ENCODE data around the gene ZFP30. TPM values are rescaled to one million over a fixed set of nuclear protein-coding genes. Genes with fewer than 3 reads are reported as not detected.

Gene ZFP30
- total and polyA plus RNA-seq, 3 experiments from 2014 or later: 2.1 to 11.4 (median 10.1) TPM

DNA sequence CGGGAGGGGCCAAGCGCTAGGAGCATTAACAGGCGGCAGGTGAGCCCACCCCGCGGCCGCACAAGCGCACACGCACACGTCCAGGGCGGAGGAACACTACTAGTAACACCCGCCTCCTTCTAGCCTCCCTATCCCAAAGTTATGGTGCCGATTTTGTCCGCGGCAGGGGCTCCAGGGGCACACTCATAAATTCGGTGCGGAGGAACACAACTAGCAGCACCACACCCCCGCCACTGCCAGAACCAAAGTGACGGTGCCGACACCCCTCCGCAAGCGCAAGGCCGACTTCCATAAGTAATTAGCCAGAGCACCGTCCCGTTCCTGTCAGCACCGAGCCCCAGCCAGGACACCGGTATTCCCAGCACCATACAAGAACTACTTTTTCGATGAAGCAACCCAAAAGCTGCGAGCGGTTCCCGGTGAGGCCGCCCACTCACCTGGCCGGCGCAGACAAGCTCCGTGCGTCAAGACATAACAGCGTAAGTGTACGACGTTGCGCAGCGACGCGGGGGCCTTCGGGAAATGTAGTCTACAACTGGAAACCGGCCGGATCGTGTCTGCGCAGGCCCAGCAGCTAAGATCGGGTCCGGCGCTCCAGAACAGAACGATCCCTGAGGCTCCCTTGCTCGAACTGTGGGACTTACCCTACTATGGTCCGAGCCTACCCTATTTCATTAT, 60.8 kb downstream of the ZFP30 start, which contains the start of the genes ZNF540 and ZNF571:
ZNF540 (plus strand) TSS at position 573 of the 678 bp plus-strand sequence. CDS start 3,572 bp downstream, outside the sequence.
ZNF571 (minus strand) TSS at position 489 of the 678 bp plus-strand sequence. CDS start 8,116 bp downstream, outside the sequence.
- peak; percentile 82 to 95 (median 87) for DNase-seq
- H3K36me3 ChIP-seq (ENCODE audit: insufficient read depth, low read length): peaks cover 6% of the 10 kb centered on the region
- ChIA-PET CTCF (interaction anchor here (0.9 to 1.4 kb wide), 5 partner anchors 59 to 277 kb away, joined by 3 to 7 read pairs (median 3); partner anchors contain the start of genes ZNF570 and ZNF793), POLR2A (interaction anchor here (0.7 to 1.9 kb wide), 15 partner anchors 8 to 990 kb away, joined by 3 to 22 read pairs (median 5); partner anchors contain the start of genes ZFP30, ZNF382, ZNF383 and ZNF420)
- H3K4me3 ChIP-seq (ENCODE audit: low read length): peak within 1 kb of the TSS; percentile 93
- Mint-ChIP-seq H3K4me3 (peak within 1 kb of the TSS; percentile 93 to 98 (median 96)), H3K36me3 (peaks cover 11 to 54% (median 34%) of the 10 kb centered on the region in 3 donors), H3K9me3 (peaks cover 0 to 21% (median 7%) of the 10 kb centered on the region in 5 donors), H3K4me1 (peaks cover 33 to 57% (median 44%) of the 10 kb centered on the region in 3 donors), H3K27ac (peak within 1 kb of the TSS; percentile 93 to 100 (median 98)), H3K27me3 (peaks cover 0 to 4% of the 10 kb centered on the region in 2 donors)
- peaks cover 19% of the 10 kb centered on the region for H3K4me1 ChIP-seq (ENCODE audit: insufficient read depth, low read length)
- peaks cover 7% of the 10 kb centered on the region for H3K9me3 ChIP-seq (ENCODE audit: low read length)
- no peaks in the 10 kb centered on the region for H3K27me3 ChIP-seq (ENCODE audit: insufficient read depth, low read length, poor library complexity, severe bottlenecking)
- H3K27ac ChIP-seq (ENCODE audit: low read depth, low read length): peak within 1 kb of the TSS; percentile 93

DNA sequence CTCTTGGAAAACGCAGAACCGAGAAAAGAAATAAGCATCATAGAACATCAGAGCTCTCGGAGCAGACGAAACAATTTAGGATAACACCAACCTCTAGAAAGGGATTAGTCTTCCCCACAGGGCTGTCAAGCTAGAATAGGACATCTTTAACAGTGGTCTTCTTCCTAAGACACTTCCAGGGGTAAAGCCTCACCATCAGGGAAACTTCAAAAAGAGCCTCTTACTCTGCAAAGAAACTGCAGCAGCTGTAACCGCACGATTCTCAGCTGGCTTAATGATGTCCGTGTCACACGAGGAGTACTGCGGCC, 61.3 kb downstream of the ZFP30 start:
- Mint-ChIP-seq H3K36me3 (peaks cover 10 to 53% (median 34%) of the 10 kb centered on the region in 3 donors), H3K4me1 (peaks cover 33 to 57% (median 44%) of the 10 kb centered on the region in 3 donors), H3K27ac (peak overlapping the region; percentile 93 to 100 (median 98)), H3K4me3 (peak overlapping the region; percentile 93 to 98 (median 96)), H3K9me3 (peaks cover 0 to 26% (median 11%) of the 10 kb centered on the region in 5 donors), H3K27me3 (peaks cover 0 to 4% of the 10 kb centered on the region in 2 donors)
- Histone ChIP-seq H3K27ac (ENCODE audit: low read depth, low read length) (peak overlapping the region; percentile 93), H3K4me1 (ENCODE audit: insufficient read depth, low read length) (peaks cover 19% of the 10 kb centered on the region), H3K27me3 (ENCODE audit: insufficient read depth, low read length, poor library complexity, severe bottlenecking) (no peaks in the 10 kb centered on the region), H3K4me3 (ENCODE audit: low read length) (peak overlapping the region; percentile 93), H3K9me3 (ENCODE audit: low read length) (peaks cover 7% of the 10 kb centered on the region), H3K36me3 (ENCODE audit: insufficient read depth, low read length) (peaks cover 5% of the 10 kb centered on the region)
- DNase-seq: no peak
- ChIA-PET POLR2A (interaction anchor here (0.7 to 1.9 kb wide), 11 partner anchors 61 to 757 kb away, joined by 3 to 22 read pairs (median 10); partner anchors contain the start of genes ZFP30, ZNF383, ZNF420 and ZNF527), CTCF (interaction anchor here (0.9 to 1.4 kb wide), 2 partner anchors 88 to 259 kb away, joined by 3 to 7 read pairs; partner anchors contain the start of gene ZNF793)

DNA sequence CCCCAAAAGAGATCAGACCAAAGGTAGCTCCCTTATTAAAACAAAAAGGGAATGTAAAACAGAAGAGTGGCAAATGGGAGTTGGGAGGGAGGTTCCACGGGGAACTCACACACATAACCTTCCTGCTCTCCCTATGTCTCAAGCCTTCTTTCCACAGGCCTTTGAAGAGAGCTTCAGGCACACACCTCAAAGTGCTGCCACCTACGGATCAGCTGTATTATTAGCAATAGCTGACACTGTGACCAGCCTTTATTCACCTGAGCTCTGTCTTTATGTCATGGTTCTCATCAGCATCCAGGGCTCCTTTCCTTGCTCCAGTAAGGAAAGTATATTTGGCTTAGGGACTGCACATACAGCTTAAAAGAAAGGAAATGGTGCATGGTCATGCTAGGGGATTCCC, 71.9 kb downstream of the ZFP30 start:
- H3K27ac ChIP-seq (ENCODE audit: low read depth, low read length): no peak overlapping the region
- ChIA-PET POLR2A (no interaction called here), CTCF (no interaction called here)
- no peak for DNase-seq
- no peaks in the 10 kb centered on the region for H3K4me1 ChIP-seq (ENCODE audit: insufficient read depth, low read length)
- H3K27me3 Mint-ChIP-seq: no peaks in the 10 kb centered on the region
- H3K9me3 ChIP-seq (ENCODE audit: low read length): peaks cover 43% of the 10 kb centered on the region
- H3K4me3 Mint-ChIP-seq: no peak overlapping the region
- no peaks in the 10 kb centered on the region for H3K27me3 ChIP-seq (ENCODE audit: insufficient read depth, low read length, poor library complexity, severe bottlenecking)
- H3K9me3 Mint-ChIP-seq: peaks cover 40 to 67% (median 66%) of the 10 kb centered on the region in 5 donors
- H3K4me1 Mint-ChIP-seq: peaks cover 0 to 3% (median 0%) of the 10 kb centered on the region in 3 donors
- H3K36me3 Mint-ChIP-seq: peaks cover 34 to 54% (median 38%) of the 10 kb centered on the region in 3 donors
- H3K27ac Mint-ChIP-seq: no peak overlapping the region
- H3K36me3 ChIP-seq (ENCODE audit: insufficient read depth, low read length): peaks cover 30% of the 10 kb centered on the region
- no peak overlapping the region for H3K4me3 ChIP-seq (ENCODE audit: low read length)

DNA sequence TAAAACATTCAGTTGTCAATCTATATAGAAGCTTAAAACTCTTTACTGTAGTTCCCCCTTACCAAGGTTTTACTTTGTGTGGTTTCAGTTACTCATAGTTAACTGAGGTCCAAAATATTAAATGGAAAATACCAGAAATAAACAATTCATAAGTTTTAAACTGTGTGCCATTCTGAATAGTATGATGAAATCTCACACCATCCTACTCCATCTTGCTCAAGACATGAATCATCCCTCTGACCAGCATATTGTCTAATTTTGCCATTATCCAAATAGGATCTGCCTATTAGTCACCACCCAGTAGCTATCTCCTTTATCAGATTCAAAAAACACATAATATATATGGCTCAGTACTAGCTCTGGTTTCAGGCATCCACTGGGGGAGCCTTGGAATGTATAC, 83.1 kb downstream of the ZFP30 start:
- H3K9me3 Mint-ChIP-seq: peaks cover 5 to 49% (median 43%) of the 10 kb centered on the region in 5 donors
- Histone ChIP-seq H3K4me1 (ENCODE audit: insufficient read depth, low read length) (no peaks in the 10 kb centered on the region), H3K27me3 (ENCODE audit: insufficient read depth, low read length, poor library complexity, severe bottlenecking) (no peaks in the 10 kb centered on the region), H3K4me3 (ENCODE audit: low read length) (no peak overlapping the region), H3K9me3 (ENCODE audit: low read length) (peaks cover 47% of the 10 kb centered on the region), H3K36me3 (ENCODE audit: insufficient read depth, low read length) (peaks cover 11% of the 10 kb centered on the region), H3K27ac (ENCODE audit: low read depth, low read length) (no peak overlapping the region)
- H3K36me3 Mint-ChIP-seq: peaks cover 50 to 67% (median 54%) of the 10 kb centered on the region in 3 donors
- POLR2A ChIA-PET: no interaction called here
- H3K4me3 Mint-ChIP-seq: no peak overlapping the region
- CTCF ChIA-PET: no interaction called here
- no peaks in the 10 kb centered on the region for H3K4me1 Mint-ChIP-seq
- H3K27me3 Mint-ChIP-seq: no peaks in the 10 kb centered on the region
- no peak overlapping the region for H3K27ac Mint-ChIP-seq
- DNase-seq: no peak

DNA sequence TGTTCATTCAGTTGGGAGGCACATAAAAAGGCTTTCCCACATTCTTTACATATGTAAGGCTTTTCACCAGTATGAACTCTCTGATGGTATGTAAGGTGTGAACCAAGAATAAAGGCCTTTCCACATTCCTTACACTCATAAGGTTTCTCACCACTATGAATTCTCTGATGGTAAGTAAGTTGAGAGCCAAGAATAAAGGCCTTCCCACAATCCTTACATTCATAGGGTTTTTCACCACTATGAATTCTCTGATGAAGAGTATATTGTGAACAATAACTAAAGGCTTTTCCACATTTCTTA, 89.9 kb downstream of the ZFP30 start:
- ChIA-PET CTCF (no interaction called here), POLR2A (no interaction called here)
- peaks cover 86% of the 10 kb centered on the region for H3K9me3 ChIP-seq (ENCODE audit: low read length)
- no peak overlapping the region for H3K4me3 Mint-ChIP-seq
- H3K27me3 ChIP-seq (ENCODE audit: insufficient read depth, low read length, poor library complexity, severe bottlenecking): no peaks in the 10 kb centered on the region
- no peaks in the 10 kb centered on the region for H3K27me3 Mint-ChIP-seq
- H3K4me1 Mint-ChIP-seq: no peaks in the 10 kb centered on the region
- peaks cover 36% of the 10 kb centered on the region for H3K36me3 ChIP-seq (ENCODE audit: insufficient read depth, low read length)
- H3K9me3 Mint-ChIP-seq: peaks cover 34 to 96% (median 87%) of the 10 kb centered on the region in 5 donors
- no peak overlapping the region for H3K27ac Mint-ChIP-seq
- H3K27ac ChIP-seq (ENCODE audit: low read depth, low read length): no peak overlapping the region
- H3K4me3 ChIP-seq (ENCODE audit: low read length): peak overlapping the region; percentile 22
- H3K4me1 ChIP-seq (ENCODE audit: insufficient read depth, low read length): no peaks in the 10 kb centered on the region
- H3K36me3 Mint-ChIP-seq: peaks cover 44 to 86% (median 75%) of the 10 kb centered on the region in 3 donors
- peak in 1 of 5 donors; percentile 3 for DNase-seq

DNA sequence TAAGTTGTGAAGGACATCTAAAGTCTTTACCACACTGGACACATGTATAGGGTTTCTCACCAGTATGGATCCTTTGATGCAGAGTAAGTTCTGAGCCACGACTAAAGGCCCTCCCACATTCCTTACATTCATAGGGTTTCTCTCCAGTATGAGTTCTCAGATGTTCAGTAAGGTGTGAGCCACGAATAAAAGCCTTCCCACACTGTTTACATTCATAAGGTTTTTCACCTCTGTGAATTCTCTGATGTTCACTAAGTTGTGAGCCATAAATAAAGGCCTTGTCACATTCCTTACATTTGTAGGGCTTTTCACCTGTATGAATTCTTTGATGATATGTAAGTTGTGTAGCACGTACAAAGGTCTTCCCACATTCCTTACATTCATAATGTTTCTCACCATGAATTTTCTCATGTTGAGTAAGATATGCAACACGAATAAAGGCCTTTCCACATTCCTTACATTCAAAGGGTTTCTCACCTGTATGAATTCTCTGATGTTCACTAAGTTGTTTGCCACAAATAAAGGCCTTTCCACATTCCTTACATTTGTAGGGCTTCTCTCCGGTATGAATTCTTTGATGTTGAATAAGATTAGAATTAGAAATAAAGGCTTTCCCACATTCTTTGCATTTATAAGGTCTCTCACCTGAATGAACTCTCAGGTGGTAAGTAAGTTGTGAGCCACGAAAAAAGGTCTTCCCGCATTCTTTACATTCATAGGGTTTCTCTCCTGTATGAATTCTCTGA, 90.5 kb downstream of the ZFP30 start:
- Mint-ChIP-seq H3K27me3 (no peaks in the 10 kb centered on the region), H3K9me3 (peaks cover 37 to 94% (median 84%) of the 10 kb centered on the region in 5 donors), H3K4me1 (no peaks in the 10 kb centered on the region), H3K4me3 (no peak overlapping the region), H3K27ac (no peak overlapping the region), H3K36me3 (peaks cover 41 to 82% (median 72%) of the 10 kb centered on the region in 3 donors)
- no peak for DNase-seq
- POLR2A ChIA-PET: no interaction called here
- H3K36me3 ChIP-seq (ENCODE audit: insufficient read depth, low read length): peaks cover 31% of the 10 kb centered on the region
- peaks cover 81% of the 10 kb centered on the region for H3K9me3 ChIP-seq (ENCODE audit: low read length)
- peak overlapping the region; percentile 22 for H3K4me3 ChIP-seq (ENCODE audit: low read length)
- H3K4me1 ChIP-seq (ENCODE audit: insufficient read depth, low read length): no peaks in the 10 kb centered on the region
- H3K27me3 ChIP-seq (ENCODE audit: insufficient read depth, low read length, poor library complexity, severe bottlenecking): no peaks in the 10 kb centered on the region
- CTCF ChIA-PET: no interaction called here
- no peak overlapping the region for H3K27ac ChIP-seq (ENCODE audit: low read depth, low read length)

Measured in CD8-positive, alpha-beta memory T cell (primary cell).